ENCODE data around the gene ACSL1.

DNA sequence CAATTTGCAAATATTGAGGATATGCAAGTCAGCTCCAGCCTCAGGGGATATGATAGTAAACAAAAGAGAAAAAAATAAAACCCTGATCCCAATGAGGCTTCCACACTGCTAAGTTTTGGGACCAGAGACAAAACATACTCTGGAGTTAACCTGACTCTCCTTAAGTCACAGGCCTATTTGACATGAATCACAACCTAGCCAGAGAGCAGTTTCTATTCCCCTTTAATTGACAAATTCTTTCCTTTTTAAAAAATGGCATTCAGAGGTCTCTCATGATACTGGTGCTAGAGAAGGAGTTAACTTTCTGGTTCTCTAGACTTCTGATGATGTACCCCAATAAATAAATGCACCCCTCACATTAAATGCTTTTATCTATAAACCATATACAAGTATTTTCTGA, 8.8 kb downstream of the ACSL1 start:
- TF ChIP-seq, protein P1, sequence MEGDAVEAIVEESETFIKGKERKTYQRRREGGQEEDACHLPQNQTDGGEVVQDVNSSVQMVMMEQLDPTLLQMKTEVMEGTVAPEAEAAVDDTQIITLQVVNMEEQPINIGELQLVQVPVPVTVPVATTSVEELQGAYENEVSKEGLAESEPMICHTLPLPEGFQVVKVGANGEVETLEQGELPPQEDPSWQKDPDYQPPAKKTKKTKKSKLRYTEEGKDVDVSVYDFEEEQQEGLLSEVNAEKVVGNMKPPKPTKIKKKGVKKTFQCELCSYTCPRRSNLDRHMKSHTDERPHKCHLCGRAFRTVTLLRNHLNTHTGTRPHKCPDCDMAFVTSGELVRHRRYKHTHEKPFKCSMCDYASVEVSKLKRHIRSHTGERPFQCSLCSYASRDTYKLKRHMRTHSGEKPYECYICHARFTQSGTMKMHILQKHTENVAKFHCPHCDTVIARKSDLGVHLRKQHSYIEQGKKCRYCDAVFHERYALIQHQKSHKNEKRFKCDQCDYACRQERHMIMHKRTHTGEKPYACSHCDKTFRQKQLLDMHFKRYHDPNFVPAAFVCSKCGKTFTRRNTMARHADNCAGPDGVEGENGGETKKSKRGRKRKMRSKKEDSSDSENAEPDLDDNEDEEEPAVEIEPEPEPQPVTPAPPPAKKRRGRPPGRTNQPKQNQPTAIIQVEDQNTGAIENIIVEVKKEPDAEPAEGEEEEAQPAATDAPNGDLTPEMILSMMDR (conservative IDR thresholded peaks at IDR 0.05 in 1 of 2, IDR thresholded peaks at IDR 0.05 in 1 of 2; ENCODE audit: extremely low read depth in 1 of 2, insufficient read depth in 1 of 2, low read depth in 1 of 2, low read length in 2 of 2): no peak
- TF ChIP-seq EZH2 (IDR thresholded peaks at IDR 0.05; ENCODE audit: borderline replicate concordance, low read length): no peak

Measured in mammary epithelial cell (primary cell).